K562 (cell line): ENCODE measurements around the gene DIP2A. TPM values are rescaled to one million over a fixed set of nuclear protein-coding genes. Genes with fewer than 3 reads are reported as not detected.

Experiments used
- BMI1 ChIP-seq: fragments of 150-350 bp; IDR thresholded peaks from 2 replicates; pipeline ENCODE4 v1.6.1; 2014; ENCODE audit warnings: low read length
- CHCHD3 ChIP-seq: fragments of 250-450 bp; sonication (Bioruptor Pico); IDR thresholded peaks from 2 replicates; pipeline ENCODE4 v2.1.2; 2022; ENCODE audit warnings: mild to moderate bottlenecking
- CREB5 ChIP-seq: fragments of 250-450 bp; sonication (Bioruptor Pico); IDR thresholded peaks from 2 replicates; pipeline ENCODE4 v1.5.0; 2020; ENCODE audit warnings: mild to moderate bottlenecking
- ETV1 ChIP-seq: fragments of 450-650 bp; conservative IDR thresholded peaks from 2 replicates; pipeline ENCODE4 v1.6.1; 2016; ENCODE audit warnings: missing genetic modification characterization, control low read depth, low read depth, missing compliant biosample characterization
- GABPA ChIP-seq: fragments of 200-800 bp; sonication (Bioruptor generic); conservative IDR thresholded peaks from 2 replicates; pipeline ENCODE4 v1.6.1; 2016; ENCODE audit warnings: low read depth, missing genetic modification characterization, missing compliant biosample characterization
- IRF9 ChIP-seq: fragments of 450-650 bp; IDR thresholded peaks from 2 replicates; pipeline ENCODE4 v1.6.1; 2016; ENCODE audit warnings: missing biosample characterization, missing genetic modification characterization
- MECOM ChIP-seq: fragments of 250-450 bp; sonication (Bioruptor Pico); IDR thresholded peaks from 2 replicates; pipeline ENCODE4 v1.8.0; 2022; ENCODE audit warnings: inconsistent platforms
- NR2C2 ChIP-seq, 2 experiments: fragments of 200-800 bp in 1 of 2; sonication (Bioruptor generic) in 1 of 2; sonication (generic) in 1 of 2; formaldehyde crosslinking in 1 of 2; IDR thresholded peaks; 2 replicates each; pipeline versions ENCODE4 v1.6.1 to v1.8.0; 2016 to 2022; ENCODE audit warnings: mild to moderate bottlenecking in 1 of 2, missing compliant biosample characterization in 1 of 2, missing genetic modification characterization in 1 of 2, missing genetic modification reagents in 1 of 2
- NUFIP1 ChIP-seq: fragments of 450-650 bp; IDR thresholded peaks from 2 replicates; pipeline ENCODE4 v1.6.1; 2018; ENCODE audit not compliant: partially characterized antibody
- PHB ChIP-seq: fragments of 250-450 bp; sonication (Bioruptor Pico); IDR thresholded peaks from 2 replicates; pipeline ENCODE4 v1.5.0; 2021
- POLR2AphosphoS5 ChIP-seq: IDR thresholded peaks from 2 replicates; pipeline ENCODE4 v1.6.1; 2011; ENCODE audit warnings: mild to moderate bottlenecking, low read depth, low read length, moderate library complexity; ENCODE audit not compliant: control insufficient read depth, insufficient read depth
- PTRF ChIP-seq: fragments of 450-650 bp; IDR thresholded peaks from 2 replicates; pipeline ENCODE4 v1.6.1; 2016; ENCODE audit warnings: mild to moderate bottlenecking, missing genetic modification characterization, missing compliant biosample characterization
- SETDB1 ChIP-seq: IDR thresholded peaks from one replicate; pipeline ENCODE4 v1.6.1; 2012; ENCODE audit warnings: low read length, control low read depth, inconsistent platforms
- SPI1 ChIP-seq: IDR thresholded peaks from 2 replicates; pipeline ENCODE4 v1.6.1; 2011; ENCODE audit warnings: low read depth, low read length, control low read depth, borderline replicate concordance
- TEAD1 ChIP-seq, 2 experiments: fragments of 450-650 bp in 1 of 2; sonication (generic) in 1 of 2; formaldehyde crosslinking; IDR thresholded peaks; 2 replicates each; pipeline versions ENCODE4 v1.4.0 to v1.8.0; 2020 to 2022; ENCODE audit warnings: mild to moderate bottlenecking in 2 of 2, missing genetic modification reagents in 1 of 2
- VEZF1 ChIP-seq: fragments of 200-800 bp; sonication (Bioruptor generic); IDR thresholded peaks from 2 replicates; pipeline ENCODE4 v1.6.1; 2017; ENCODE audit warnings: missing genetic modification characterization, missing compliant biosample characterization
- YY1 ChIP-seq, 3 experiments: IDR thresholded peaks; 2 replicates each; pipeline ENCODE4 v1.6.1; 2011; ENCODE audit warnings: low read length in 2 of 3, mild to moderate bottlenecking in 2 of 3, moderate library complexity in 2 of 3, borderline replicate concordance in 1 of 3, control low read depth in 1 of 3, low read depth in 1 of 3; ENCODE audit not compliant: insufficient read depth in 3 of 3, insufficient replicate concordance in 2 of 3, control insufficient read depth in 1 of 3, insufficient read length in 1 of 3; ENCODE audit errors: extremely low read depth in 1 of 3
- ZBTB11 ChIP-seq, 3 experiments: fragments of 200-800 bp in 1 of 3; fragments of 250-450 bp in 1 of 3; fragments of 450-650 bp in 1 of 3; sonication (Bioruptor Pico) in 1 of 3; sonication (Bioruptor generic) in 1 of 3; formaldehyde crosslinking in 1 of 3; IDR thresholded peaks; 2 replicates each; pipeline versions ENCODE4 v1.6.1 to v1.8.0; 2016 to 2022; ENCODE audit warnings: mild to moderate bottlenecking in 2 of 3, missing genetic modification characterization in 2 of 3, missing compliant biosample characterization in 1 of 3, moderate library complexity in 1 of 3
- ZNF347 ChIP-seq: fragments of 450-650 bp; formaldehyde crosslinking; IDR thresholded peaks from 2 replicates; pipeline ENCODE4 v1.4.0; 2020; ENCODE audit warnings: low read depth, mild to moderate bottlenecking, moderate library complexity
- polyA plus RNA-seq, 8 experiments: library from polyadenylated mRNA; depleted of rRNA in 4 of 8; stranded (reverse) in 5 of 8; unstranded in 3 of 8; fragments of >200 nt; fragmentation: Nextera tagmentation in 2 of 8; fragmentation: Illumina TruSeq in 1 of 8; extraction: Ambion mirVana in 2 of 8; extraction: Trizol in 1 of 8; gene quantifications; 2 replicates each; pipeline versions ENCODE4 v1.2.1 to v1.2.3, GENCODE V29; 2011 to 2014; ENCODE audit warnings: inconsistent platforms in 1 of 8, missing spikeins in 1 of 8
- total RNA-seq, 7 experiments: library from RNA; depleted of rRNA in 6 of 7; stranded (reverse); fragments of >200 nt in 6 of 7; fragmentation: Illumina TruSeq in 2 of 7; extraction: Trizol in 2 of 7; gene quantifications; 2 replicates each; pipeline versions ENCODE4 v1.2.1 to v1.2.3, GENCODE V29; 2011 to 2021; ENCODE audit warnings: low replicate concordance in 1 of 7

The DIP2A gene
- total and polyA plus RNA-seq, 9 of the 15 experiments (the other 6 are each of a cell fraction or from before 2014, with no cell fraction given): 4.3 to 34.5 (median 20.3) TPM

- peak in 1 of 3 experiments; percentile 81; a peak in 2 of 6 replicates for TF ChIP-seq ZBTB11 (CRISPR knock-in tag; IDR thresholded peaks at IDR 0.05)
- peak; percentile 86 for TF ChIP-seq BMI1
- no peak for TF ChIP-seq POLR2AphosphoS5
- TF ChIP-seq PHB: no peak
- TF ChIP-seq MECOM (CRISPR knock-in tag): peak; percentile 90
- TF ChIP-seq SETDB1: no peak
- peak; percentile 47 for TF ChIP-seq NUFIP1
- peak in 1 of 2 experiments; percentile 95; a peak in 2 of 4 replicates for TF ChIP-seq TEAD1 (CRISPR knock-in tag; IDR thresholded peaks at IDR 0.05)
- TF ChIP-seq CREB5 (CRISPR knock-in tag): peak; percentile 63; the same call in 1 of the 2 replicates
- no peak for TF ChIP-seq CHCHD3
- peak; percentile 89 for TF ChIP-seq IRF9 (tag)
- no peak for TF ChIP-seq SPI1
- TF ChIP-seq PTRF (tag): peak; percentile 89
- TF ChIP-seq GABPA: peak; percentile 45
- no peak for TF ChIP-seq NR2C2 (CRISPR knock-in tag; IDR thresholded peaks at IDR 0.05)
- peak; percentile 92 for TF ChIP-seq NR2C2 (tag; IDR thresholded peaks at IDR 0.05)
- no peak for TF ChIP-seq ZNF347 (CRISPR knock-in tag)
- TF ChIP-seq VEZF1 (CRISPR knock-in tag): peak; percentile 47
- peak; percentile 65 for TF ChIP-seq ETV1 (tag)
- TF ChIP-seq YY1 (IDR thresholded peaks at IDR 0.05; ENCODE audit: borderline replicate concordance in 1 of 3, control insufficient read depth in 1 of 3, extremely low read depth in 1 of 3, insufficient read depth in 3 of 3, insufficient read length in 1 of 3, insufficient replicate concordance in 2 of 3, low read depth in 1 of 3, low read length in 2 of 3): peak in 1 of 3 experiments; percentile 85
Observed at GRCh38 chr21:46518983-46519583, 60.4 kb downstream of the DIP2A start (continued).
